ENCODE measurements around the gene LMBR1. TPM values are rescaled to one million over a fixed set of nuclear protein-coding genes. Genes with fewer than 3 reads are reported as not detected.

Gene LMBR1
- polyA plus RNA-seq, 1 donor from 2014 or later = 68.9 TPM

DNA sequence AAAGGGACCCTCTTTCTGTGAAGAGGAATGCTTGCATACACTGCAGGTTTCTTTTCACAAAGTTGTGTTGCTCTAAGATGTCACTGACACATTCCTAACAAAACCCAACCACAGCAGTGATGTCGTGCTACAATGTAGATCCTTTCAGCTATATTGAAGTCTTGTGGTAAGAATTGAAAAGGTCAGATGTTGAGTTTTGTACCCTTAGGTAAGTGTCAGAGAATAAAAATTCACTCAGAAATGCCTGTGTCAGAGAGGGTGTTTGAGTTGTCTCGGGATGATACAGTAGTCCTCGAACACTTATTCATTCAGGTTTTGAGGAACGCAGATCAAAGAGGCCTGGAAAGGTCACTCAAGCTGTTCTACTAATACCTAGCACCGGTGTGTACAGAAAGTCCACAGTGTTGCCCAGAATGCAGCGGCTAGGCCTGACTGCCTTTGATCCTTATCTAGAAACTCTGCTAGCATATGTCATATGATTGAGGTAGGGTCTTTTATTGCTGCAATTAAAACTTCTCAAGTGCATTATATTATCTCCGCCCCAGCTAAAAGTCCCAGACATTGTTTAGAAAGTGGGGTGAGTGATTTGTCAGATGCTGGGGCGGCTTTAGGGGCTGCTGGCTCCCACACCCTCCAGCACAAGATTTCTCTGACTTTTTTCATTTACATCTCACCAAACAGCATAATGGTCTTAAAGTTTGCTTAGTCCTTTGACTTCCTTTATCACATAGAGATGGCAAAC is 226.4 kb downstream of the LMBR1 start:
- H3K9ac ChIP-seq (ENCODE audit: low read length) = no peak overlapping the region
- H3K9me3 ChIP-seq (ENCODE audit: low read length) = no peaks in the 10 kb centered on the region
- peaks cover 2% of the 10 kb centered on the region for H3K36me3 ChIP-seq (ENCODE audit: insufficient read depth, low read length)
- H4K20me1 ChIP-seq (ENCODE audit: insufficient read depth) = no peaks in the 10 kb centered on the region
- no peak overlapping the region for H3K4me2 ChIP-seq (ENCODE audit: low read length)
- H3K27ac ChIP-seq (ENCODE audit: low read length) = no peak overlapping the region
- no peaks in the 10 kb centered on the region for H3K27me3 ChIP-seq (ENCODE audit: insufficient read depth, low read depth, low read length)
- TF ChIP-seq REST (IDR thresholded peaks at IDR 0.05; ENCODE audit: borderline replicate concordance) (no peak), RAD21 (conservative IDR thresholded peaks at IDR 0.05) (no peak), TAF1 (IDR thresholded peaks at IDR 0.05; ENCODE audit: low read depth) (no peak), MXI1 (conservative IDR thresholded peaks at IDR 0.05; ENCODE audit: poor library complexity, severe bottlenecking) (no peak), POLR2AphosphoS5 (IDR thresholded peaks at IDR 0.05) (no peak), CTCF (IDR thresholded peaks at IDR 0.05; ENCODE audit: poor library complexity, severe bottlenecking) (no peak), SMC3 (conservative IDR thresholded peaks at IDR 0.05; ENCODE audit: poor library complexity) (no peak), EP300 (conservative IDR thresholded peaks at IDR 0.05; ENCODE audit: poor library complexity, severe bottlenecking) (no peak), EZH2 (IDR thresholded peaks at IDR 0.05; ENCODE audit: borderline replicate concordance, insufficient read depth, low read length, poor library complexity, severe bottlenecking) (no peak)
- H3K79me2 ChIP-seq (replicated peaks; ENCODE audit: insufficient read depth, low read length) = no peaks in the 10 kb centered on the region
- H3K4me3 ChIP-seq (ENCODE audit: low read length) = no peak overlapping the region
- H2AFZ ChIP-seq (ENCODE audit: low read depth, low read length) = no peak overlapping the region
- H3K9me2 ChIP-seq (ENCODE audit: insufficient read depth, low read length) = no peaks in the 10 kb centered on the region
- no peaks in the 10 kb centered on the region for H3F3A ChIP-seq (ENCODE audit: insufficient read depth, low read length, poor library complexity, severe bottlenecking)

DNA sequence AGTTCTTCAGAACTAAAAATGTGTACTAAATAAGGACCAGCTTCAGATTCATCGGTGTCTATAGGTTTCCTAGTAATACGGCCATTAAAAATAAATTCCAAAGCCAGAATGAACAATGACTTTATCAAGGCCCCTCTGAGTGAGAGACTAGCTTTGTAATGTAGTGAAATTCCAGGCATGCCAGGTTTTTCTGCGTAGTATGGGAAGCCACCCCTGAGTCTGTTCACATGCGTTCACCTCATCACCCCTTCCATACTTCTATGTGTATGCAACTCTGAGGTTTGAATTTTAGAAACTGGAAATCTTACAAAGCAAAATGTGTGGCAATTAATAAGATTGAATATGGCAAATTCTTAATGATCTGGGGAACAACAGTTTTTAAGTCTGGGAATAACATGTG is 227.9 kb downstream of the LMBR1 start:
- Histone ChIP-seq H4K20me1 (ENCODE audit: insufficient read depth) (no peaks in the 10 kb centered on the region), H3K27me3 (ENCODE audit: insufficient read depth, low read depth, low read length) (no peaks in the 10 kb centered on the region), H3F3A (ENCODE audit: insufficient read depth, low read length, poor library complexity, severe bottlenecking) (no peaks in the 10 kb centered on the region), H2AFZ (ENCODE audit: low read depth, low read length) (no peak overlapping the region), H3K79me2 (replicated peaks; ENCODE audit: insufficient read depth, low read length) (no peaks in the 10 kb centered on the region), H3K4me2 (ENCODE audit: low read length) (no peak overlapping the region), H3K27ac (ENCODE audit: low read length) (no peak overlapping the region), H3K9ac (ENCODE audit: low read length) (no peak overlapping the region), H3K4me3 (ENCODE audit: low read length) (no peak overlapping the region), H3K9me2 (ENCODE audit: insufficient read depth, low read length) (no peaks in the 10 kb centered on the region), H3K36me3 (ENCODE audit: insufficient read depth, low read length) (no peaks in the 10 kb centered on the region), H3K9me3 (ENCODE audit: low read length) (no peaks in the 10 kb centered on the region)
- TF ChIP-seq EP300 (conservative IDR thresholded peaks at IDR 0.05; ENCODE audit: poor library complexity, severe bottlenecking) (no peak), EZH2 (IDR thresholded peaks at IDR 0.05; ENCODE audit: borderline replicate concordance, insufficient read depth, low read length, poor library complexity, severe bottlenecking) (no peak), TAF1 (IDR thresholded peaks at IDR 0.05; ENCODE audit: low read depth) (no peak), REST (IDR thresholded peaks at IDR 0.05; ENCODE audit: borderline replicate concordance) (no peak), POLR2AphosphoS5 (IDR thresholded peaks at IDR 0.05) (no peak), SMC3 (conservative IDR thresholded peaks at IDR 0.05; ENCODE audit: poor library complexity) (no peak), MXI1 (conservative IDR thresholded peaks at IDR 0.05; ENCODE audit: poor library complexity, severe bottlenecking) (no peak), CTCF (IDR thresholded peaks at IDR 0.05; ENCODE audit: poor library complexity, severe bottlenecking) (no peak), RAD21 (conservative IDR thresholded peaks at IDR 0.05) (no peak)
